T-cell (primary cell): ENCODE results near the gene OSBPL6. TPM values are rescaled to one million over a fixed set of nuclear protein-coding genes. Genes with fewer than 3 reads are reported as not detected.
A peak's percentile ranks its signal among the peaks of the same experiment; 100 is the strongest.
"Not testable (repeated sequence)": the region's sequence is repeated elsewhere in the genome, so short reads cannot be mapped to it uniquely, and the experiment has no call there.

Source experiments
- ATAC-seq, 4 experiments: fragments of 200-7000 bp in 3 of 4; fragments of 150-1000 bp in 1 of 4; cut with Tn5 transposase; replicated peaks in 1 of 4; 1 replicate in 3 of 4; 2 replicates in 1 of 4; pipeline ENCODE4 v1.10.0; 2021; ENCODE audit warnings: moderate library complexity in 3 of 4, mild to moderate bottlenecking in 2 of 4, moderate number of reproducible peaks in 1 of 4
- CTCF ChIA-PET, 2 donors: fragments of 300-600 bp; sonication (Branson Sonifier 250); formaldehyde crosslinking; loops; one replicate each; lab custom pipeline; 2022; ENCODE audit warnings: antibody characterized with exemption in 2 of 2; lab: Charles Lee
- POLR2A ChIA-PET, 2 donors: fragments of 300-600 bp; sonication (Branson Sonifier 250); formaldehyde crosslinking; loops; one replicate each; lab custom pipeline; 2022; ENCODE audit warnings: antibody characterized with exemption in 2 of 2; lab: Charles Lee
- DNase-seq, 35 experiments: peaks; one replicate each; pipeline versions ENCODE4 v3.0.0 to v3.0.0-alpha.2; 2013 to 2023
- H3K27ac ChIP-seq: one replicate; pipeline ENCODE4 v1.5.1; 2013; ENCODE audit warnings: low read length
- H3K27me3 ChIP-seq, 2 experiments: replicated peaks in 1 of 2; 1 replicate in 1 of 2; 2 replicates in 1 of 2; pipeline versions ENCODE4 v1.6.1 to v1.7.0; 2013; ENCODE audit warnings: low read length in 1 of 2, mixed read lengths in 1 of 2; ENCODE audit not compliant: control insufficient read depth in 2 of 2, insufficient read depth in 2 of 2; ENCODE audit errors: extremely low read depth in 1 of 2
- H3K36me3 ChIP-seq, 2 donors: 1 replicate in 1 of 2; 2 replicates in 1 of 2; pipeline versions ENCODE4 v1.6.1 to v1.7.0; 2013; ENCODE audit warnings: low read length in 1 of 2; ENCODE audit not compliant: control insufficient read depth in 2 of 2, insufficient read depth in 1 of 2; ENCODE audit errors: extremely low read depth in 1 of 2
- H3K4me1 ChIP-seq, 2 experiments: 1 replicate in 1 of 2; 2 replicates in 1 of 2; pipeline versions ENCODE4 v1.6.1 to v1.7.0; 2013; ENCODE audit warnings: low read length in 2 of 2, mixed read lengths in 1 of 2; ENCODE audit not compliant: insufficient read depth in 2 of 2, control insufficient read depth in 1 of 2; ENCODE audit errors: extremely low read depth in 1 of 2
- H3K4me3 ChIP-seq, 2 donors: 1 replicate in 1 of 2; 2 replicates in 1 of 2; pipeline versions ENCODE4 v1.5.1 to v1.7.0; 2013; ENCODE audit warnings: mild to moderate bottlenecking in 2 of 2, low read length in 1 of 2, moderate library complexity in 1 of 2; ENCODE audit not compliant: control insufficient read depth in 1 of 2; ENCODE audit errors: extremely low read depth in 1 of 2
- H3K9me3 ChIP-seq: 2 replicates; pipeline ENCODE4 v1.7.0; 2013
- H3K27ac Mint-ChIP-seq, 2 donors: one replicate each; pipeline ENCODE4 v1.8.0; 2020 to 2021; ENCODE audit warnings: mild to moderate bottlenecking in 2 of 2, mixed read lengths in 2 of 2
- H3K27me3 Mint-ChIP-seq, 2 donors: one replicate each; pipeline ENCODE4 v1.8.0; 2021 to 2022; ENCODE audit warnings: mixed read lengths in 2 of 2
- H3K36me3 Mint-ChIP-seq: one replicate; pipeline ENCODE4 v1.8.0; 2021; ENCODE audit warnings: mixed read lengths
- H3K4me1 Mint-ChIP-seq, 3 donors: one replicate each; pipeline ENCODE4 v1.8.0; 2020 to 2022; ENCODE audit warnings: mixed read lengths in 3 of 3, mild to moderate bottlenecking in 1 of 3
- H3K4me3 Mint-ChIP-seq, 3 donors: one replicate each; pipeline ENCODE4 v1.8.0; 2020 to 2022; ENCODE audit warnings: mild to moderate bottlenecking in 3 of 3, mixed read lengths in 3 of 3, moderate library complexity in 3 of 3
- H3K9me3 Mint-ChIP-seq, 3 donors: one replicate each; pipeline ENCODE4 v1.8.0; 2020 to 2022; ENCODE audit warnings: mixed read lengths in 3 of 3
- WGBS: methylation state at CpG from one replicate; pipeline ENCODE4 v1.1.5; 2013; ENCODE audit warnings: missing lambda C conversion rate; ENCODE audit not compliant: insufficient coverage; 5-methylcytosine and 5-hydroxymethylcytosine counted together
- total RNA-seq, 35 experiments: library from RNA in 6 of 35; stranded (reverse) in 6 of 35; fragments of 120-200 nt in 1 of 35; gene quantifications; one replicate each; pipeline versions ENCODE4 v1.2.1 to v1.2.4 and lab custom pipeline; 2013 to 2026

Gene OSBPL6
- total RNA-seq, 5 donors from 2014 or later (not counting 1 experiment from before 2014, with no cell fraction given), result 0.08 to 0.41 (median 0.26) TPM

- no peak overlapping the region for H3K4me3 Mint-ChIP-seq
- H3K4me1 ChIP-seq, result peaks cover 11 to 15% of the 10 kb centered on the region in 2 experiments
- no peaks in the 10 kb centered on the region for H3K27me3 Mint-ChIP-seq
- ATAC-seq, result no peak
- no peak overlapping the region for H3K27ac Mint-ChIP-seq
- DNase-seq, result no peak
- POLR2A ChIA-PET, result interaction anchor here in 1 of 2 donors (0.7 kb wide), 1 partner anchor 17 kb away, joined by 7 read pairs; no protein-coding TSS in a partner anchor
- WGBS, result 33% methylated on average over 1 of the region's 3 CpGs
- H3K36me3 ChIP-seq, result no peaks in the 10 kb centered on the region
- no peak overlapping the region for H3K4me3 ChIP-seq
- no peaks in the 10 kb centered on the region for H3K9me3 ChIP-seq
- CTCF ChIA-PET, result interaction anchor here in 1 of 2 donors (0.7 to 4.2 kb wide), 3 partner anchors 15 to 349 kb away, joined by 5 to 33 read pairs (median 5); no protein-coding TSS in a partner anchor
- H3K36me3 Mint-ChIP-seq, result no peaks in the 10 kb centered on the region
- peaks cover 21 to 30% (median 22%) of the 10 kb centered on the region in 3 donors for H3K4me1 Mint-ChIP-seq
- no peak overlapping the region for H3K27ac ChIP-seq
- no peaks in the 10 kb centered on the region for H3K27me3 ChIP-seq
- no peaks in the 10 kb centered on the region for H3K9me3 Mint-ChIP-seq
These were observed 217.7 kb downstream of the OSBPL6 start for GRCh38 chr2:178412047-178412446.

DNA sequence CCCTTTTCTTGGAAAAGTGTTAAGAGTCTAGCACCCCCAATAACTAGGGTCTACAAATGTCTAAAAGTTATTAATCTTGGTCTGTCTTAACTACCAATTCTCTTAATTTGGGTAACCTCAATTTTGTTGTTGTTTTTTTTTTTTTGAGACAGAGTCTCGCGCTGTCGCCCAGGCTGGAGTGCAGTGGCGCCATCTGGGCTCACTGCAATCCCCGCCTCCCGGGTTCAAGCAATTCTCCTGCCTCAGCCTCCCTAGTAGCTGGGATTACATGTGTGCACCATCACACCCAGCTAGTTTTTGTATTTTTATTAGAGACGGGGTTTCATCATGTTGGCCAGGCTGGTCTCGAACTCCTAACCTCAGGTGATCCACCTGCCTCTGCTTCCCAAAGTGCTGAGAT is 218.1 kb downstream of the OSBPL6 start:
- H3K4me3 ChIP-seq, H3K9me3 ChIP-seq, H3K9me3 Mint-ChIP-seq, H3K27ac ChIP-seq, H3K36me3 ChIP-seq, H3K36me3 Mint-ChIP-seq, DNase-seq, H3K27me3 Mint-ChIP-seq, ATAC-seq, H3K27me3 ChIP-seq, H3K27ac Mint-ChIP-seq: not testable (repeated sequence)
- POLR2A ChIA-PET, result interaction anchor here in 1 of 2 donors (0.7 kb wide), 1 partner anchor 18 kb away, joined by 7 read pairs; no protein-coding TSS in a partner anchor
- 100% methylated on average over 4 of the region's 8 CpGs for WGBS
- H3K4me1 ChIP-seq, result peaks cover 11 to 15% of the 10 kb centered on the region in 2 experiments
- peaks cover 21 to 30% (median 22%) of the 10 kb centered on the region in 3 donors for H3K4me1 Mint-ChIP-seq
- peak overlapping the region; percentile 79 to 98 (median 90) for H3K4me3 Mint-ChIP-seq
- CTCF ChIA-PET, result interaction anchor here (0.7 to 4.2 kb wide), 4 partner anchors 13 to 868 kb away, joined by 3 to 61 read pairs (median 19); no protein-coding TSS in a partner anchor

GRCh38 chr2:178413472-178414265 is 219.4 kb downstream of the OSBPL6 start:
- peak overlapping the region; percentile 79 to 98 (median 90) for H3K4me3 Mint-ChIP-seq
- no peaks in the 10 kb centered on the region for H3K36me3 Mint-ChIP-seq
- POLR2A ChIA-PET, result interaction anchor here (0.6 to 2.3 kb wide), 5 partner anchors 16 to 301 kb away, joined by 3 to 13 read pairs (median 4); partner anchors contain the start of genes PJVK (in 1 of the 2) and PRKRA (in 1 of the 2)
- Histone ChIP-seq H3K4me3 (peak overlapping the region; percentile 59 to 94), H3K9me3 (no peaks in the 10 kb centered on the region), H3K4me1 (peaks cover 11 to 15% of the 10 kb centered on the region in 2 experiments), H3K36me3 (no peaks in the 10 kb centered on the region), H3K27me3 (no peaks in the 10 kb centered on the region), H3K27ac (peak overlapping the region; percentile 78)
- peaks cover 21 to 30% (median 22%) of the 10 kb centered on the region in 3 donors for H3K4me1 Mint-ChIP-seq
- WGBS, result under 1% methylated on average over 39 of the region's 45 CpGs
- no peaks in the 10 kb centered on the region for H3K9me3 Mint-ChIP-seq
- peak; percentile 50 to 81 (median 68) for DNase-seq
- no peaks in the 10 kb centered on the region for H3K27me3 Mint-ChIP-seq
- peak overlapping the region; percentile 56 to 76 for H3K27ac Mint-ChIP-seq
- peak; percentile 82 to 88 (median 88) for ATAC-seq
- CTCF ChIA-PET, result interaction anchor here (0.7 to 4.2 kb wide), 24 partner anchors 9 to 301 kb away, joined by 3 to 61 read pairs (median 5); partner anchors contain the start of genes PJVK (in 1 of the 2), PRKRA (in 1 of the 2) and RBM45 (in 1 of the 2)

DNA sequence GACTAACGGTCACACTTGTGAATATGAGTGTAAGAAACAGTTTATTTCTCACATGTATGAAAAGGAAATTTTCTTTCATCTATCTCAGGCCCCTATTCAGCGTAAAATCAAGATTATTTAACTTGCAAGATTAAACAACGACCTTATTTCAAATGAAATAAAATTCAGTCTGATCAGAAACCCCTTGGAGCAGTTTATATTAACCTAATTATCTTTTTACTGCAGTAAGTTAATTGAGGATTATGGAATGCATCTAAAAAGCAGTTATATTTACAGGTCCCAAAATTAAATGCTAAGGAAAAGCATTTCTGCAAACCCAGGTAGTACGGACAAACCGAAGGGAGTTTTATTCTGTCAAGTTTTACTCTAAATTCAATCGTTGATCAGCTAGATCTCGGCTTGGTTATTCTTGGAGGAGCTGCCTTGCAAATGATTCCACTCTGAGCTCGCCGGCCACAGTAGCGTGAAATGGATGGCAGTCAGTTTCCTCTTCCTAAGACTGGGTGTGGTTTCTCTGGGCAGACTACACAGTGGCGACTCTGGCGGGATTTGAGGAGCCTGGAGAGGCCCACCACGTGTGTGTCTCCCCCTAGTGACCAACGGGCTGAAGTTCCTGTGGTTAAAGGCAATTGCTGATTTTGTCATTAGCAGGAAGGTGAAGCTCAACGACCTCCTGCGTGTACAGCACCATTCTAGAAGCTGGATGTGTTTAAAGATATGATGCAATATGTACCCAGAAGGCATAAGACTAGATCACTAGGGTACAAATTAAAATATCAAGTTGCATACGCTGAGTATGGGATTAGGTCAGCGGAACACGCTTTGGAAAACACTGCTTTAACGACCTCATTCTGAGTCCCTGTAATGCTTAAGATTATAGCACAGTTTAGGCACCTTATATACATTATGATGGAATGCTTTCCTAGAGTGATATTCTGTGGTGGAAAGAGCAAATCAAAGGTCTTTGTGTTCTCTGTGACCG is 220.2 kb downstream of the OSBPL6 start:
- Mint-ChIP-seq H3K36me3 (no peaks in the 10 kb centered on the region), H3K4me3 (peak overlapping the region; percentile 79 to 98 (median 90)), H3K9me3 (no peaks in the 10 kb centered on the region), H3K27ac (peak overlapping the region; percentile 56 to 76), H3K27me3 (no peaks in the 10 kb centered on the region), H3K4me1 (peaks cover 21 to 32% (median 22%) of the 10 kb centered on the region in 3 donors)
- peak; percentile 62 to 69 (median 66) for ATAC-seq
- ChIA-PET POLR2A (interaction anchor here (0.7 to 2.3 kb wide), 3 partner anchors 16 to 302 kb away, joined by 3 to 13 read pairs (median 3); partner anchors contain the start of genes PJVK (in 1 of the 2) and PRKRA (in 1 of the 2)), CTCF (interaction anchor here (0.6 to 4.2 kb wide), 27 partner anchors 8 to 302 kb away, joined by 3 to 61 read pairs (median 5); partner anchors contain the start of genes PJVK (in 1 of the 2), PRKRA (in 1 of the 2) and RBM45 (in 1 of the 2))
- H3K36me3 ChIP-seq, result no peaks in the 10 kb centered on the region
- peak; percentile 34 to 86 (median 61) for DNase-seq
- H3K9me3 ChIP-seq, result no peaks in the 10 kb centered on the region
- H3K4me1 ChIP-seq, result peaks cover 11 to 15% of the 10 kb centered on the region in 2 experiments
- H3K27me3 ChIP-seq, result no peaks in the 10 kb centered on the region
- peak overlapping the region; percentile 59 to 94 for H3K4me3 ChIP-seq
- H3K27ac ChIP-seq, result peak overlapping the region; percentile 78
- 8% methylated on average over 12 of the region's 21 CpGs for WGBS

- H3K36me3 Mint-ChIP-seq, result no peaks in the 10 kb centered on the region
- H3K4me1 Mint-ChIP-seq, result peaks cover 21 to 36% (median 22%) of the 10 kb centered on the region in 3 donors
- H3K4me3 ChIP-seq, result no peak overlapping the region
- peaks cover 11 to 15% of the 10 kb centered on the region in 2 experiments for H3K4me1 ChIP-seq
- no peak overlapping the region for H3K4me3 Mint-ChIP-seq
- H3K9me3 Mint-ChIP-seq, result no peaks in the 10 kb centered on the region
- ATAC-seq (no peak), DNase-seq (no peak)
- no peaks in the 10 kb centered on the region for H3K27me3 ChIP-seq
- no peaks in the 10 kb centered on the region for H3K36me3 ChIP-seq
- ChIA-PET CTCF (interaction anchor here (1.7 to 4.2 kb wide), 5 partner anchors 14 to 107 kb away, joined by 7 to 61 read pairs (median 28); no protein-coding TSS in a partner anchor), POLR2A (no interaction called here)
- H3K27ac ChIP-seq, result no peak overlapping the region
- no peak overlapping the region for H3K27ac Mint-ChIP-seq
- H3K9me3 ChIP-seq, result no peaks in the 10 kb centered on the region
- H3K27me3 Mint-ChIP-seq, result no peaks in the 10 kb centered on the region
These were observed 221.7 kb downstream of the OSBPL6 start for GRCh38 chr2:178415979-178416378.
